HepG2 (cell line): ENCODE results near the gene DUS1L. TPM values are rescaled to one million over a fixed set of nuclear protein-coding genes. Genes with fewer than 3 reads are reported as not detected.

Source experiments
- ARNT2 ChIP-seq: sonication (generic); formaldehyde crosslinking; IDR thresholded peaks from 2 replicates; pipeline ENCODE4 v1.8.0; 2022; ENCODE audit warnings: mild to moderate bottlenecking, low read depth, missing genetic modification reagents, moderate library complexity
- DNMT3B ChIP-seq: conservative IDR thresholded peaks from 2 replicates; pipeline ENCODE4 v1.6.1; 2016; ENCODE audit warnings: missing biosample characterization, control low read depth
- EED ChIP-seq: sonication (generic); formaldehyde crosslinking; IDR thresholded peaks from 2 replicates; pipeline ENCODE4 v1.5.0; 2020; ENCODE audit warnings: mild to moderate bottlenecking, missing genetic modification reagents
- ELF1 ChIP-seq: sonication (generic); formaldehyde crosslinking; IDR thresholded peaks from 2 replicates; pipeline ENCODE4 v1.4.0; 2020; ENCODE audit warnings: missing genetic modification reagents
- HOXD1 ChIP-seq: sonication (generic); formaldehyde crosslinking; IDR thresholded peaks from 2 replicates; pipeline ENCODE4 v1.5.0; 2020; ENCODE audit warnings: missing genetic modification reagents
- JUNB ChIP-seq: sonication (generic); formaldehyde crosslinking; IDR thresholded peaks from 2 replicates; pipeline ENCODE4 v1.8.0; 2022; ENCODE audit warnings: missing genetic modification reagents, mild to moderate bottlenecking, borderline replicate concordance
- KAT8 ChIP-seq: IDR thresholded peaks from 2 replicates; pipeline ENCODE4 v1.6.1; 2016; ENCODE audit warnings: missing genetic modification reagents, missing compliant biosample characterization
- NFE2L1 ChIP-seq: sonication (generic); formaldehyde crosslinking; IDR thresholded peaks from 2 replicates; pipeline ENCODE4 v1.4.0; 2020; ENCODE audit warnings: missing genetic modification reagents, mild to moderate bottlenecking, borderline replicate concordance
- RARG ChIP-seq: sonication (generic); formaldehyde crosslinking; IDR thresholded peaks from 2 replicates; pipeline ENCODE4 v1.4.0; 2020; ENCODE audit warnings: low read depth, mild to moderate bottlenecking, missing genetic modification reagents
- RBAK ChIP-seq: sonication (generic); formaldehyde crosslinking; IDR thresholded peaks from 2 replicates; pipeline ENCODE4 v1.5.1; 2020; ENCODE audit warnings: mild to moderate bottlenecking, missing genetic modification reagents
- SPEN ChIP-seq: sonication (generic); formaldehyde crosslinking; IDR thresholded peaks from 2 replicates; pipeline ENCODE4 v1.5.1; 2020; ENCODE audit warnings: low read depth, mild to moderate bottlenecking, missing genetic modification reagents
- TCF12 ChIP-seq, 2 experiments: fragments of 450-650 bp in 1 of 2; sonication (generic) in 1 of 2; formaldehyde crosslinking in 1 of 2; IDR thresholded peaks; 2 replicates each; pipeline versions ENCODE4 v1.6.1 to v1.8.0; 2017 to 2022; ENCODE audit warnings: antibody characterized with exemption in 1 of 2, mild to moderate bottlenecking in 1 of 2, missing genetic modification reagents in 1 of 2, moderate library complexity in 1 of 2
- TP53 ChIP-seq: sonication (generic); formaldehyde crosslinking; conservative IDR thresholded peaks from 2 replicates; pipeline ENCODE4 v1.4.0; 2020; ENCODE audit warnings: missing genetic modification reagents
- ZFYVE20 ChIP-seq: sonication (generic); formaldehyde crosslinking; IDR thresholded peaks from 2 replicates; pipeline ENCODE4 v1.8.0; 2023; ENCODE audit warnings: low read depth, mild to moderate bottlenecking, moderate library complexity, missing genetic modification reagents, borderline replicate concordance
- ZMAT5 ChIP-seq: sonication (generic); formaldehyde crosslinking; IDR thresholded peaks from 2 replicates; pipeline ENCODE4 v1.5.0; 2020; ENCODE audit warnings: mild to moderate bottlenecking, low read depth, missing genetic modification reagents, borderline replicate concordance
- ZNF326 ChIP-seq: sonication (generic); formaldehyde crosslinking; IDR thresholded peaks from 2 replicates; pipeline ENCODE4 v1.4.0; 2020; ENCODE audit warnings: missing genetic modification reagents, borderline replicate concordance
- ZNF589 ChIP-seq: sonication (generic); formaldehyde crosslinking; conservative IDR thresholded peaks from 2 replicates; pipeline ENCODE4 v1.8.0; 2022; ENCODE audit warnings: mild to moderate bottlenecking, moderate library complexity, missing genetic modification reagents
- ZNF674 ChIP-seq: sonication (generic); formaldehyde crosslinking; IDR thresholded peaks from 2 replicates; pipeline ENCODE4 v1.5.0; 2020; ENCODE audit warnings: low read depth, mild to moderate bottlenecking, missing genetic modification reagents
- ZNF678 ChIP-seq: sonication (generic); formaldehyde crosslinking; IDR thresholded peaks from 2 replicates; pipeline ENCODE4 v1.4.0; 2020; ENCODE audit warnings: mild to moderate bottlenecking, missing genetic modification reagents
- ZNF777 ChIP-seq: sonication (generic); formaldehyde crosslinking; IDR thresholded peaks from 2 replicates; pipeline ENCODE4 v1.4.0; 2020; ENCODE audit warnings: missing genetic modification reagents
- ZSCAN22 ChIP-seq: sonication (generic); formaldehyde crosslinking; IDR thresholded peaks from 2 replicates; pipeline ENCODE4 v1.4.0; 2020; ENCODE audit warnings: mild to moderate bottlenecking, missing genetic modification reagents
- polyA plus RNA-seq, 8 experiments: library from polyadenylated mRNA; depleted of rRNA in 3 of 8; stranded (reverse) in 7 of 8; unstranded in 1 of 8; fragments of >200 nt; fragmentation: Illumina TruSeq in 4 of 8; extraction: Trizol in 4 of 8; gene quantifications; 2 replicates each; pipeline versions ENCODE4 v1.2.1 to v1.2.3, GENCODE V29; 2011 to 2016; ENCODE audit warnings: low read depth in 4 of 8, missing spikeins in 1 of 8, mixed read lengths in 1 of 8; ENCODE audit not compliant: insufficient read depth in 1 of 8
- total RNA-seq, 5 experiments: library from RNA; depleted of rRNA; stranded (reverse); fragments of >200 nt; fragmentation: Illumina TruSeq; extraction: Trizol; gene quantifications; 2 replicates each; pipeline ENCODE4 v1.2.3, GENCODE V29; 2016; ENCODE audit warnings: low read depth in 1 of 5
- TF ChIP-seq, protein P1 (sequence below): sonication (generic); formaldehyde crosslinking; IDR thresholded peaks from 2 replicates; pipeline ENCODE4 v1.8.0; 2022; ENCODE audit warnings: mild to moderate bottlenecking, missing genetic modification reagents, moderate library complexity
- TF ChIP-seq, protein P2 (sequence below): sonication (generic); formaldehyde crosslinking; IDR thresholded peaks from 2 replicates; pipeline ENCODE4 v1.4.0; 2020; ENCODE audit warnings: low read depth, missing genetic modification reagents
- TF ChIP-seq, protein P3 (sequence below): sonication (generic); formaldehyde crosslinking; IDR thresholded peaks from 2 replicates; pipeline ENCODE4 v1.4.0; 2020; ENCODE audit warnings: missing genetic modification reagents

Gene DUS1L
- total and polyA plus RNA-seq, 2 of the 13 experiments (the other 11 are each of a cell fraction or from before 2014, with no cell fraction given): 81.0 to 109 TPM

- TF ChIP-seq ELF1 (CRISPR knock-in tag) (peak; percentile 75), TP53 (CRISPR knock-in tag) (no peak), ZSCAN22 (CRISPR knock-in tag) (no peak), ZNF678 (CRISPR knock-in tag) (peak; percentile 93; the same call in 1 of the 2 replicates), RARG (CRISPR knock-in tag) (no peak), ARNT2 (CRISPR knock-in tag) (peak; percentile 98), DNMT3B (CRISPR knock-in tag) (no peak), NFE2L1 (CRISPR knock-in tag) (no peak), RBAK (no peak), ZNF589 (peak; percentile 53; the same call in 1 of the 2 replicates), ZNF777 (CRISPR knock-in tag) (no peak), EED (CRISPR knock-in tag) (peak; percentile 55), ZMAT5 (CRISPR knock-in tag) (no peak; the same call in 1 of the 2 replicates), HOXD1 (CRISPR knock-in tag) (peak; percentile 28; the same call in 1 of the 2 replicates), ZNF674 (peak; percentile 72; the same call in 1 of the 2 replicates), ZFYVE20 (CRISPR knock-in tag) (no peak), ZNF326 (CRISPR knock-in tag) (no peak), JUNB (CRISPR knock-in tag) (no peak), TCF12 (IDR thresholded peaks at IDR 0.05) (no peak), TCF12 (CRISPR knock-in tag; IDR thresholded peaks at IDR 0.05) (peak; percentile 84; the same call in 1 of the 2 replicates), SPEN (CRISPR knock-in tag) (peak; percentile 91), KAT8 (CRISPR knock-in tag) (peak; percentile 82)
- TF ChIP-seq, protein P1, sequence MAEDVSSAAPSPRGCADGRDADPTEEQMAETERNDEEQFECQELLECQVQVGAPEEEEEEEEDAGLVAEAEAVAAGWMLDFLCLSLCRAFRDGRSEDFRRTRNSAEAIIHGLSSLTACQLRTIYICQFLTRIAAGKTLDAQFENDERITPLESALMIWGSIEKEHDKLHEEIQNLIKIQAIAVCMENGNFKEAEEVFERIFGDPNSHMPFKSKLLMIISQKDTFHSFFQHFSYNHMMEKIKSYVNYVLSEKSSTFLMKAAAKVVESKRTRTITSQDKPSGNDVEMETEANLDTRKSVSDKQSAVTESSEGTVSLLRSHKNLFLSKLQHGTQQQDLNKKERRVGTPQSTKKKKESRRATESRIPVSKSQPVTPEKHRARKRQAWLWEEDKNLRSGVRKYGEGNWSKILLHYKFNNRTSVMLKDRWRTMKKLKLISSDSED (CRISPR knock-in tag): no peak
- TF ChIP-seq, protein P2, sequence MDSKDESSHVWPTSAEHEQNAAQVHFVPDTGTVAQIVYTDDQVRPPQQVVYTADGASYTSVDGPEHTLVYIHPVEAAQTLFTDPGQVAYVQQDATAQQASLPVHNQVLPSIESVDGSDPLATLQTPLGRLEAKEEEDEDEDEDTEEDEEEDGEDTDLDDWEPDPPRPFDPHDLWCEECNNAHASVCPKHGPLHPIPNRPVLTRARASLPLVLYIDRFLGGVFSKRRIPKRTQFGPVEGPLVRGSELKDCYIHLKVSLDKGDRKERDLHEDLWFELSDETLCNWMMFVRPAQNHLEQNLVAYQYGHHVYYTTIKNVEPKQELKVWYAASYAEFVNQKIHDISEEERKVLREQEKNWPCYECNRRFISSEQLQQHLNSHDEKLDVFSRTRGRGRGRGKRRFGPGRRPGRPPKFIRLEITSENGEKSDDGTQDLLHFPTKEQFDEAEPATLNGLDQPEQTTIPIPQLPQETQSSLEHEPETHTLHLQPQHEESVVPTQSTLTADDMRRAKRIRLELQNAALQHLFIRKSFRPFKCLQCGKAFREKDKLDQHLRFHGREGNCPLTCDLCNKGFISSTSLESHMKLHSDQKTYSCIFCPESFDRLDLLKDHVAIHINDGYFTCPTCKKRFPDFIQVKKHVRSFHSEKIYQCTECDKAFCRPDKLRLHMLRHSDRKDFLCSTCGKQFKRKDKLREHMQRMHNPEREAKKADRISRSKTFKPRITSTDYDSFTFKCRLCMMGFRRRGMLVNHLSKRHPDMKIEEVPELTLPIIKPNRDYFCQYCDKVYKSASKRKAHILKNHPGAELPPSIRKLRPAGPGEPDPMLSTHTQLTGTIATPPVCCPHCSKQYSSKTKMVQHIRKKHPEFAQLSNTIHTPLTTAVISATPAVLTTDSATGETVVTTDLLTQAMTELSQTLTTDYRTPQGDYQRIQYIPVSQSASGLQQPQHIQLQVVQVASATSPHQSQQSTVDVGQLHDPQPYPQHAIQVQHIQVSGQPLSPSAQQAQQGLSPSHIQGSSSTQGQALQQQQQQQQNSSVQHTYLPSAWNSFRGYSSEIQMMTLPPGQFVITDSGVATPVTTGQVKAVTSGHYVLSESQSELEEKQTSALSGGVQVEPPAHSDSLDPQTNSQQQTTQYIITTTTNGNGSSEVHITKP: no peak
- TF ChIP-seq, protein P3, sequence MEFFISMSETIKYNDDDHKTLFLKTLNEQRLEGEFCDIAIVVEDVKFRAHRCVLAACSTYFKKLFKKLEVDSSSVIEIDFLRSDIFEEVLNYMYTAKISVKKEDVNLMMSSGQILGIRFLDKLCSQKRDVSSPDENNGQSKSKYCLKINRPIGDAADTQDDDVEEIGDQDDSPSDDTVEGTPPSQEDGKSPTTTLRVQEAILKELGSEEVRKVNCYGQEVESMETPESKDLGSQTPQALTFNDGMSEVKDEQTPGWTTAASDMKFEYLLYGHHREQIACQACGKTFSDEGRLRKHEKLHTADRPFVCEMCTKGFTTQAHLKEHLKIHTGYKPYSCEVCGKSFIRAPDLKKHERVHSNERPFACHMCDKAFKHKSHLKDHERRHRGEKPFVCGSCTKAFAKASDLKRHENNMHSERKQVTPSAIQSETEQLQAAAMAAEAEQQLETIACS (CRISPR knock-in tag): peak; percentile 82
Observed at GRCh38 chr17:82037092-82037888, 28.3 kb downstream of the DUS1L start, which contains the start of gene DCXR (continued).
